KMS-11 (cell line): ENCODE results near the gene CFAP74.

Experiments
- H2AFZ ChIP-seq: fragments of 200-600 bp; sonication (generic); 2 replicates; pipeline ENCODE4 v1.6.1; 2016; ENCODE audit warnings: antibody characterized with exemption, mixed run types, low read depth
- H3K27ac ChIP-seq: fragments of 200-600 bp; sonication (generic); 2 replicates; pipeline ENCODE4 v1.6.1; 2016; ENCODE audit warnings: mild to moderate bottlenecking, mixed run types
- H3K27me3 ChIP-seq: fragments of 200-600 bp; sonication (generic); 2 replicates; pipeline ENCODE4 v1.6.1; 2017; ENCODE audit warnings: mild to moderate bottlenecking, low read depth, mixed run types, moderate library complexity; ENCODE audit not compliant: insufficient read depth
- H3K36me3 ChIP-seq: fragments of 200-600 bp; sonication (generic); 2 replicates; pipeline ENCODE4 v1.6.1; 2017; ENCODE audit warnings: mild to moderate bottlenecking, mixed run types; ENCODE audit not compliant: insufficient read depth
- H3K4me1 ChIP-seq: fragments of 200-600 bp; sonication (generic); 2 replicates; pipeline ENCODE4 v1.6.1; 2016; ENCODE audit warnings: mild to moderate bottlenecking, low read depth, mixed run types; ENCODE audit not compliant: poor library complexity, severe bottlenecking
- H3K4me2 ChIP-seq: fragments of 200-600 bp; sonication (generic); 2 replicates; pipeline ENCODE4 v1.7.0; 2016; ENCODE audit warnings: mild to moderate bottlenecking, mixed run types
- H3K4me3 ChIP-seq: fragments of 200-600 bp; sonication (generic); IDR thresholded peaks from 2 replicates; pipeline ENCODE4 v1.6.1; 2017; ENCODE audit warnings: low read depth, low read length, mixed read lengths; ENCODE audit not compliant: insufficient read depth
- H3K79me2 ChIP-seq: fragments of 200-600 bp; sonication (generic); 2 replicates; pipeline ENCODE4 v1.6.1; 2016; ENCODE audit warnings: low read depth, mixed run types; ENCODE audit not compliant: insufficient read depth
- H3K9ac ChIP-seq: fragments of 200-600 bp; sonication (generic); 2 replicates; pipeline ENCODE4 v1.6.1; 2016; ENCODE audit warnings: mild to moderate bottlenecking, mixed run types
- H4K20me1 ChIP-seq: fragments of 200-600 bp; sonication (generic); 2 replicates; pipeline ENCODE4 v1.6.1; 2016; ENCODE audit warnings: mild to moderate bottlenecking, mixed run types; ENCODE audit not compliant: insufficient read depth
- CTCF ChIP-seq: fragments of 200-600 bp; sonication (generic); conservative IDR thresholded peaks from 2 replicates; pipeline ENCODE4 v1.6.1; 2017; ENCODE audit warnings: low read depth, mild to moderate bottlenecking, antibody characterized with exemption, low read length, moderate library complexity, mixed read lengths

The CFAP74 gene

GRCh38 chr1:1996207-1996651 lies 7.4 kb downstream of the CFAP74 start:
- Histone ChIP-seq H3K36me3 (no peaks in the 10 kb centered on the region), H3K9ac (no peak overlapping the region), H3K27me3 (peaks cover 96% of the 10 kb centered on the region), H4K20me1 (no peaks in the 10 kb centered on the region), H2AFZ (no peak overlapping the region), H3K79me2 (no peaks in the 10 kb centered on the region), H3K4me2 (no peak overlapping the region), H3K27ac (no peak overlapping the region), H3K4me1 (no peaks in the 10 kb centered on the region), H3K4me3 (no peak overlapping the region)
- TF ChIP-seq CTCF, result no peak

GRCh38 chr1:1994536-1994935 lies 9.1 kb downstream of the CFAP74 start:
- no peak overlapping the region for H3K4me2 ChIP-seq
- H3K79me2 ChIP-seq, result no peaks in the 10 kb centered on the region
- no peaks in the 10 kb centered on the region for H3K4me1 ChIP-seq
- no peaks in the 10 kb centered on the region for H4K20me1 ChIP-seq
- no peak overlapping the region for H3K4me3 ChIP-seq
- no peak overlapping the region for H2AFZ ChIP-seq
- no peak overlapping the region for H3K9ac ChIP-seq
- H3K36me3 ChIP-seq, result no peaks in the 10 kb centered on the region
- H3K27me3 ChIP-seq, result peaks cover 95% of the 10 kb centered on the region
- no peak overlapping the region for H3K27ac ChIP-seq
- no peak for TF ChIP-seq CTCF

GRCh38 chr1:1990222-1990621 lies 13.4 kb downstream of the CFAP74 start:
- H3K79me2 ChIP-seq, result no peaks in the 10 kb centered on the region
- TF ChIP-seq CTCF, result no peak
- H4K20me1 ChIP-seq, result no peaks in the 10 kb centered on the region
- no peak overlapping the region for H2AFZ ChIP-seq
- H3K36me3 ChIP-seq, result no peaks in the 10 kb centered on the region
- no peaks in the 10 kb centered on the region for H3K4me1 ChIP-seq
- H3K27ac ChIP-seq, result no peak overlapping the region
- H3K4me2 ChIP-seq, result no peak overlapping the region
- no peak overlapping the region for H3K9ac ChIP-seq
- no peak overlapping the region for H3K4me3 ChIP-seq
- H3K27me3 ChIP-seq, result peaks cover 90% of the 10 kb centered on the region

GRCh38 chr1:1989789-1990188 lies 13.8 kb downstream of the CFAP74 start:
- Histone ChIP-seq H3K4me2 (no peak overlapping the region), H3K4me1 (no peaks in the 10 kb centered on the region), H3K4me3 (no peak overlapping the region), H3K79me2 (no peaks in the 10 kb centered on the region), H2AFZ (no peak overlapping the region), H3K36me3 (no peaks in the 10 kb centered on the region), H4K20me1 (no peaks in the 10 kb centered on the region), H3K27me3 (peaks cover 90% of the 10 kb centered on the region), H3K27ac (no peak overlapping the region), H3K9ac (no peak overlapping the region)
- no peak for TF ChIP-seq CTCF
